Fibroblast of lung (primary cell): ENCODE results near the gene NAB2. TPM values are rescaled to one million over a fixed set of nuclear protein-coding genes. Genes with fewer than 3 reads are reported as not detected.
A peak's percentile ranks its signal among the peaks of the same experiment; 100 is the strongest.
"Not testable (repeated sequence)": the region's sequence is repeated elsewhere in the genome, so short reads cannot be mapped to it uniquely, and the experiment has no call there.

Experiments
- DNase-seq, 2 donors: peaks; one replicate each; pipeline versions ENCODE4 v3.0.0 to v3.0.0-alpha.2; 2010; ENCODE audit warnings: low read depth in 2 of 2
- H2AFZ ChIP-seq: 2 replicates; pipeline ENCODE4 v1.5.1; 2012; ENCODE audit warnings: low read length, control low read depth, inconsistent platforms
- H3K27ac ChIP-seq: 2 replicates; pipeline ENCODE4 v1.5.1; 2011; ENCODE audit warnings: low read length, control low read depth; ENCODE audit not compliant: insufficient read depth
- H3K27me3 ChIP-seq: 2 replicates; pipeline ENCODE4 v1.5.1; 2011; ENCODE audit warnings: mild to moderate bottlenecking, low read length; ENCODE audit not compliant: control insufficient read depth, insufficient read depth
- H3K36me3 ChIP-seq: 2 replicates; pipeline ENCODE4 v1.5.1; 2011; ENCODE audit warnings: low read length; ENCODE audit not compliant: control insufficient read depth, insufficient read depth
- H3K4me1 ChIP-seq: 2 replicates; pipeline ENCODE4 v1.5.1; 2011; ENCODE audit warnings: low read length; ENCODE audit not compliant: control insufficient read depth, insufficient read depth; ENCODE audit errors: extremely low read depth
- H3K4me2 ChIP-seq: 2 replicates; pipeline ENCODE4 v1.5.1; 2011; ENCODE audit warnings: low read length, control low read depth; ENCODE audit not compliant: insufficient read depth; ENCODE audit errors: extremely low read depth
- H3K4me3 ChIP-seq, 4 experiments: fragments of 200-600 bp in 1 of 4; sonication (generic) in 1 of 4; replicated peaks in 1 of 4; 2 replicates each; pipeline ENCODE4 v1.5.1; 2011 to 2016; ENCODE audit warnings: low read length in 4 of 4, low read depth in 3 of 4, mild to moderate bottlenecking in 3 of 4, control low read depth in 2 of 4, inconsistent platforms in 1 of 4, mixed read lengths in 1 of 4; ENCODE audit not compliant: insufficient read depth in 1 of 4; ENCODE audit errors: control extremely low read depth in 1 of 4
- H3K79me2 ChIP-seq: 2 replicates; pipeline ENCODE4 v1.5.1; 2012; ENCODE audit warnings: mild to moderate bottlenecking, low read length, inconsistent platforms; ENCODE audit not compliant: control insufficient read depth, insufficient read depth
- H3K9ac ChIP-seq: 2 replicates; pipeline ENCODE4 v1.5.1; 2011; ENCODE audit warnings: mild to moderate bottlenecking, low read length, control low read depth; ENCODE audit not compliant: insufficient read depth
- H3K9me3 ChIP-seq: 2 replicates; pipeline ENCODE4 v1.5.1; 2012; ENCODE audit warnings: low read depth, low read length; ENCODE audit not compliant: control insufficient read depth, insufficient read depth
- H4K20me1 ChIP-seq: 2 replicates; pipeline ENCODE4 v1.5.1; 2011; ENCODE audit warnings: low read length; ENCODE audit not compliant: control insufficient read depth, insufficient read depth; ENCODE audit errors: extremely low read depth
- CTCF ChIP-seq, 2 donors: IDR thresholded peaks in 1 of 2; conservative IDR thresholded peaks in 1 of 2; 1 replicate in 1 of 2; 2 replicates in 1 of 2; pipeline ENCODE4 v1.5.1; 2011 to 2012; ENCODE audit warnings: low read length in 2 of 2, control low read depth in 1 of 2, inconsistent platforms in 1 of 2, low read depth in 1 of 2, mild to moderate bottlenecking in 1 of 2
- EZH2 ChIP-seq: IDR thresholded peaks from 2 replicates; pipeline ENCODE4 v1.5.1; 2012; ENCODE audit warnings: low read length, control low read depth, mild to moderate bottlenecking; ENCODE audit errors: missing control alignments
- polyA plus RNA-seq, 2 donors: library from polyadenylated mRNA; depleted of rRNA in 1 of 2; stranded (reverse) in 1 of 2; unstranded in 1 of 2; fragments of >200 nt; gene quantifications; 2 replicates each; pipeline ENCODE4 v1.2.1, GENCODE V29; 2011 to 2012; ENCODE audit warnings: missing spikeins in 1 of 2
- total RNA-seq: library from RNA; depleted of rRNA; stranded (reverse); fragments of >200 nt; gene quantifications from 2 replicates; pipeline ENCODE4 v1.2.1, GENCODE V29; 2014

Gene NAB2
- total and polyA plus RNA-seq, 2 donors (not counting 1 experiment from before 2014, with no cell fraction given): 31.3 to 39.6 TPM

- H3K79me2 ChIP-seq: no peaks in the 10 kb centered on the region
- H3K9ac ChIP-seq: no peak overlapping the region
- no peak overlapping the region for H3K27ac ChIP-seq
- DNase-seq: no peak
- no peaks in the 10 kb centered on the region for H3K36me3 ChIP-seq
- no peaks in the 10 kb centered on the region for H4K20me1 ChIP-seq
- peak overlapping the region; percentile 42 for H2AFZ ChIP-seq
- no peak overlapping the region for H3K4me2 ChIP-seq
- no peak for TF ChIP-seq CTCF (conservative IDR thresholded peaks at IDR 0.05 in 1 of 2, IDR thresholded peaks at IDR 0.05 in 1 of 2; ENCODE audit: low read depth in 1 of 2, low read length in 2 of 2)
- TF ChIP-seq EZH2: no peak
- no peaks in the 10 kb centered on the region for H3K27me3 ChIP-seq
- H3K9me3 ChIP-seq: no peaks in the 10 kb centered on the region
- H3K4me1 ChIP-seq: peaks cover 7% of the 10 kb centered on the region
- no peak overlapping the region for H3K4me3 ChIP-seq
Observed at GRCh38 chr12:57118711-57119271, 29.9 kb downstream of the NAB2 start.

GRCh38 chr12:57119294-57120085, 30.6 kb downstream of the NAB2 start:
- DNase-seq: no peak
- H3K4me1 ChIP-seq: peaks cover 7% of the 10 kb centered on the region
- no peaks in the 10 kb centered on the region for H3K36me3 ChIP-seq
- no peaks in the 10 kb centered on the region for H3K27me3 ChIP-seq
- no peak overlapping the region for H3K4me3 ChIP-seq
- H2AFZ ChIP-seq: peak overlapping the region; percentile 42
- TF ChIP-seq EZH2 (no peak), CTCF (conservative IDR thresholded peaks at IDR 0.05 in 1 of 2, IDR thresholded peaks at IDR 0.05 in 1 of 2; ENCODE audit: low read depth in 1 of 2, low read length in 2 of 2) (no peak)
- no peaks in the 10 kb centered on the region for H3K79me2 ChIP-seq
- H4K20me1 ChIP-seq: no peaks in the 10 kb centered on the region
- no peak overlapping the region for H3K9ac ChIP-seq
- H3K9me3 ChIP-seq: no peaks in the 10 kb centered on the region
- H3K4me2 ChIP-seq: no peak overlapping the region
- H3K27ac ChIP-seq: no peak overlapping the region

GRCh38 chr12:57120718-57121117, 31.8 kb downstream of the NAB2 start:
- not testable (repeated sequence) for H3K27ac ChIP-seq

More at GRCh38 chr12:57120718-57121117, 31.8 kb downstream of the NAB2 start:
- not testable (repeated sequence) for H3K9me3 ChIP-seq, H2AFZ ChIP-seq, H3K36me3 ChIP-seq, H3K79me2 ChIP-seq, H3K27me3 ChIP-seq, DNase-seq, H3K4me3 ChIP-seq, H4K20me1 ChIP-seq, H3K4me1 ChIP-seq, H3K4me2 ChIP-seq, H3K9ac ChIP-seq
